Measurements from ENCODE around the gene OXSM. TPM values are rescaled to one million over a fixed set of nuclear protein-coding genes. Genes with fewer than 3 reads are reported as not detected.

OXSM gene
- total RNA-seq, 1 donor from 2014 or later, result not detected

DNA sequence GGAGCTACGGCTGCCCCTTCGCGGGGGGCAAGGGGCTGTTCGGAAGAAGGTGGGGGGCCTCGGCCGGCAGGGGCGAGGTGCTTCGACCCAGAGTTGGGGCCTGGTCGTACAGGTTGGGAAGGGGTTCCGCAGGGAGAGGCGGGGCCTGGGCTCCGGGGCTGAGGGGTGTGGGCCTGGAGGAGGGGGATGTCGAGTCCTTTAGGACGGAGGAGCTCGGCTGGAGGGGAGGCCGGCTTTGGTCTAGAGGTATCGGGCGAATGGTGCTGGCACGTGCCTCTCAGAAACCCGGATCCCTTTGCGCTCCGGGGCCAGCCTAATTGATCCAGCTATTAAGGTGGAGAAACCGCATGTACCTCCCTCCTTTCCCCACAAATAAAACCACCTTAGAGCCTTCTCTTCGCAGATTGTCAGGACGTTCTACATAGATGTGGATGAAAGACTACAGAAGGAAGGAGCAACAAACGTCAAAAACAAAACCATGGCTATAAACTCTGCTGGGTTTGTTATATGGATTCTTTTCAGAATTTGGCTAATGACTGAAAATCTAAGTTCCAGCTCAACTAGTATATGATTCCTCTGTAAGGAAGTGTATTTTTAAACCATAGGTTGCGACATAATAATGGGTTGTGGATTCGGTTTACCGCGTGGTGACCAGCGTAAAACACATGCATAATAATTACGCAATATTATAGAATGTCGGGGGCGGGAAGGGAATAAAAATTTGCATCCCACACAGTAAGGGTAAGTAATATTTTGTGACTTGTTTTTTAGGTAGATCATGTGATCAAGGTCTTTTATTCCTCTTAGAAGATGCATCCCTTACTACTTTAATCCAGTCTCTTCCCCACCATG is 6.0 kb upstream of the OXSM start:
- TF ChIP-seq, protein P1, sequence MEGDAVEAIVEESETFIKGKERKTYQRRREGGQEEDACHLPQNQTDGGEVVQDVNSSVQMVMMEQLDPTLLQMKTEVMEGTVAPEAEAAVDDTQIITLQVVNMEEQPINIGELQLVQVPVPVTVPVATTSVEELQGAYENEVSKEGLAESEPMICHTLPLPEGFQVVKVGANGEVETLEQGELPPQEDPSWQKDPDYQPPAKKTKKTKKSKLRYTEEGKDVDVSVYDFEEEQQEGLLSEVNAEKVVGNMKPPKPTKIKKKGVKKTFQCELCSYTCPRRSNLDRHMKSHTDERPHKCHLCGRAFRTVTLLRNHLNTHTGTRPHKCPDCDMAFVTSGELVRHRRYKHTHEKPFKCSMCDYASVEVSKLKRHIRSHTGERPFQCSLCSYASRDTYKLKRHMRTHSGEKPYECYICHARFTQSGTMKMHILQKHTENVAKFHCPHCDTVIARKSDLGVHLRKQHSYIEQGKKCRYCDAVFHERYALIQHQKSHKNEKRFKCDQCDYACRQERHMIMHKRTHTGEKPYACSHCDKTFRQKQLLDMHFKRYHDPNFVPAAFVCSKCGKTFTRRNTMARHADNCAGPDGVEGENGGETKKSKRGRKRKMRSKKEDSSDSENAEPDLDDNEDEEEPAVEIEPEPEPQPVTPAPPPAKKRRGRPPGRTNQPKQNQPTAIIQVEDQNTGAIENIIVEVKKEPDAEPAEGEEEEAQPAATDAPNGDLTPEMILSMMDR (IDR thresholded peaks at IDR 0.05), result peak in 1 of 3 experiments; percentile 2
- peak in 1 of 2 donors; percentile 10 for DNase-seq (ENCODE audit: low spot score in 2 of 2)
- intact Hi-C loops (cut with DNase I), result loop anchor here (2.0 to 10.0 kb wide), 2 partner anchors 119 to 321 kb away; partner anchors contain the start of gene TOP2B
- H3K27me3 ChIP-seq, result no peaks in the 10 kb centered on the region
- H3K4me1 ChIP-seq, result peaks cover 0 to 7% of the 10 kb centered on the region in 2 donors
- H3K36me3 ChIP-seq, result no peaks in the 10 kb centered on the region
- peak overlapping the region; percentile 83 to 89 for H3K27ac ChIP-seq
- H3K4me3 ChIP-seq, result peak overlapping the region; percentile 85 to 88
- no peaks in the 10 kb centered on the region for H3K9me3 ChIP-seq

DNA sequence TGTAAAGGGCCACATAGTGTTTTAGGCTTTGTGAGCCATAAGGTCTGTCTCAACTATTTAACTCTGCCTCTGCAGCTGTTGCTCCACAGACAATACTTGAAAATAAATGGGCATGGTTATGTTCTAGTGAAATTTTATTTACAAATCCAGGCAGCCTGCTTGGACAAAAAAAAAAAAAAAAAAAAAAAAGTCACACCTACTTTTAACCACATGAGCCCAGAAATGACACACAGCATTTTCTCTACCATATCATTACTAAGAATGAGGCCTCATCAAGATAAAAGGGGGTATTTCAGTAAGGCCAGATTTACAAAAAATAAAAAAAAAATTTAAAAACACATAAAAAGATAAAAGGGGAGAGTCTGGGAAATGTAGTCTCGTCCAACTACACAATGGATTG is 4.9 kb upstream of the OXSM start:
- H3K9me3 ChIP-seq, result no peaks in the 10 kb centered on the region
- peaks cover 0 to 9% of the 10 kb centered on the region in 2 donors for H3K4me1 ChIP-seq
- H3K36me3 ChIP-seq, result no peaks in the 10 kb centered on the region
- no peak overlapping the region for H3K27ac ChIP-seq
- DNase-seq (ENCODE audit: low spot score in 2 of 2), result no peak
- H3K4me3 ChIP-seq, result no peak overlapping the region
- no peaks in the 10 kb centered on the region for H3K27me3 ChIP-seq
- intact Hi-C loops (cut with DNase I), result loop anchor here (10.0 kb wide), 1 partner anchor 320 kb away; no protein-coding TSS in a partner anchor
- TF ChIP-seq, protein P1 (IDR thresholded peaks at IDR 0.05), result no peak

DNA sequence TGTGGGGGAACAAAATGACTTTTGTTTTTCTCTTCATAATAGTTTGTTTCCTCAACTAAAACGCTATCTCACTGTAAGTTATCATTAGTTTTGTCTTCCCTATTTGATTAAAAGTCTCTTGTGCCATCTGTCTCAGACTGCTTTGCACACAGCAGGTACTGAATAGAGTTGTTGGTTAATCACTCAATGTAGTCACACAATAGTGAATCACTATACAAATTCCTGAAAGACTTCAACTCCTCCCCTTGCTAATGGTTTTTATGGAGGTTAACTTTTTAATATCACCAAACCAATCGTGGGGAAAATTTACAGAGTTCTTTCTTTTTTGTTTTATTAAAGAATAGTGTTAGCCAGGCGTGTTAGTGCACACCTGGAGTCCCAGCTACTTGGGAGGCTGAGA is 4.1 kb upstream of the OXSM start:
- Histone ChIP-seq H3K9me3 (no peaks in the 10 kb centered on the region), H3K27ac (no peak overlapping the region), H3K27me3 (no peaks in the 10 kb centered on the region), H3K4me3 (no peak overlapping the region), H3K36me3 (no peaks in the 10 kb centered on the region), H3K4me1 (peaks cover 0 to 13% of the 10 kb centered on the region in 2 donors)
- DNase-seq (ENCODE audit: low spot score in 2 of 2), result no peak
- intact Hi-C loops (cut with DNase I), result loop anchor here (10.0 kb wide), 1 partner anchor 319 kb away; no protein-coding TSS in a partner anchor
- TF ChIP-seq, protein P1 (IDR thresholded peaks at IDR 0.05), result no peak

DNA sequence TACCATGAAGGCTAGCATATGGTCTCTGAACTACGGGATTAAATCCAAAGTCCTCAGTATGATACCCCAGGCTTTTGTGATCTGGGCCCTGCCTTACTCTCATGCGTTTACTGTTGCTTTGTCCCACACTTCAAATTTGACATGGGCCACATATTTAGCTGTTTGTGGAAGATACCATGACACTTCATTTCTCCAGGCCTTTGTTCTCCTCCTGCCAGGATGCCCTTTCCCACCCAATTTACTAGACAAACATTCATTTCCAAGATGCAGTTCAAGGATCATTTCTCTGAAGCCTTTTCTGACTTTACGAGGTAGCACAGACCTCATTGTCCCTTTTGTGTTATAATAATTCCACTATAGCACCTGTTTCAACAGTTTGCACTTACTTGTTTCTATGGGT is 2.2 kb upstream of the OXSM start:
- H3K4me3 ChIP-seq, result no peak overlapping the region
- intact Hi-C loops (cut with DNase I), result loop anchor here (10.0 kb wide), 1 partner anchor 317 kb away; no protein-coding TSS in a partner anchor
- TF ChIP-seq, protein P1 (IDR thresholded peaks at IDR 0.05), result no peak
- no peak overlapping the region for H3K27ac ChIP-seq
- H3K9me3 ChIP-seq, result no peaks in the 10 kb centered on the region
- no peaks in the 10 kb centered on the region for H3K27me3 ChIP-seq
- H3K4me1 ChIP-seq, result peaks cover 0 to 8% of the 10 kb centered on the region in 2 donors
- no peaks in the 10 kb centered on the region for H3K36me3 ChIP-seq
- DNase-seq (ENCODE audit: low spot score in 2 of 2), result no peak

DNA sequence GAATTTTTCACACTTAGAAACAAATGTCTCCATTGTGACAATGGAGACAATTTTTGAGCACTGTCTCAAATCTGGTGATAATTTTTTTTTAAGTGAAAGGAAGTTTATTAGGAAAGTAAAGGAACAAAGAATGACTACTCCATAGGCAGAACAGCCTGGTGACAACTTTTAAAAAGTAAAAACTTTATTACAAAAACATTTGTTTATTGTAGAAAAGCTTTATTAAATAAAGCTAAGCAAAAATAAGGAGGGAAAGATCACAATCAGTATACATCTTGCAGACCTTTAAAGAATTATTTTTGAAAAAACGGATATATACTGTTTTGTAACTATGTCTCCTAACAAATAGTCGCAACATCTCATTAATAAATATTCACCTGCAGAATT is 688 bp upstream of the OXSM start:
- H3K4me1 ChIP-seq, result peaks cover 0 to 8% of the 10 kb centered on the region in 2 donors
- H3K27me3 ChIP-seq, result no peaks in the 10 kb centered on the region
- intact Hi-C loops (cut with DNase I), result loop anchor here (10.0 kb wide), 1 partner anchor 316 kb away; no protein-coding TSS in a partner anchor
- peak overlapping the region; percentile 68 to 69 for H3K4me3 ChIP-seq
- no peaks in the 10 kb centered on the region for H3K36me3 ChIP-seq
- TF ChIP-seq, protein P1 (IDR thresholded peaks at IDR 0.05), result no peak
- DNase-seq (ENCODE audit: low spot score in 2 of 2), result no peak
- peak overlapping the region; percentile 83 to 85 for H3K27ac ChIP-seq
- H3K9me3 ChIP-seq, result no peaks in the 10 kb centered on the region

Measured in ascending aorta (tissue), 2 donors.